Thyroid gland (tissue), 4 donors: ENCODE data around the gene PPP1CC.

Experiments
- CTCF ChIP-seq, 6 experiments: fragments of 200-600 bp in 3 of 6; fragments of 450-650 bp in 3 of 6; sonication (generic) in 3 of 6; IDR thresholded peaks; one replicate each; pipeline ENCODE4 v1.5.1; 2016 to 2019; ENCODE audit warnings: antibody characterized with exemption in 6 of 6, mild to moderate bottlenecking in 2 of 6, inconsistent platforms in 1 of 6, moderate library complexity in 1 of 6
- POLR2A ChIP-seq, 2 donors: fragments of 450-650 bp; IDR thresholded peaks; one replicate each; pipeline ENCODE4 v1.6.1; 2017; ENCODE audit warnings: antibody characterized with exemption in 2 of 2, mild to moderate bottlenecking in 2 of 2, moderate library complexity in 1 of 2

- TF ChIP-seq CTCF (IDR thresholded peaks at IDR 0.05), result no peak
- no peak for TF ChIP-seq POLR2A (IDR thresholded peaks at IDR 0.05)
Measured at GRCh38 chr12:110762891-110763290, 20.2 kb upstream of the PPP1CC start.
